Thyroid gland (tissue), 4 donors: Measurements from ENCODE around the gene EML6. TPM values are rescaled to one million over a fixed set of nuclear protein-coding genes. Genes with fewer than 3 reads are reported as not detected.

Source experiments
- DNase-seq, 2 donors: peaks; one replicate each; pipeline ENCODE4 v3.0.0-alpha.2; 2019
- H3K27ac ChIP-seq, 3 donors: fragments of 200-600 bp; sonication (generic); 1 replicate in 2 of 3; 2 replicates in 1 of 3; pipeline ENCODE4 v1.5.1; 2016 to 2019; ENCODE audit warnings: mild to moderate bottlenecking in 1 of 3, moderate library complexity in 1 of 3
- H3K27me3 ChIP-seq: fragments of 200-600 bp; sonication (generic); one replicate; pipeline ENCODE4 v1.5.1; 2019
- H3K36me3 ChIP-seq, 2 donors: fragments of 200-600 bp; sonication (generic); one replicate each; pipeline ENCODE4 v1.5.1; 2016 to 2019
- H3K4me1 ChIP-seq, 2 donors: fragments of 200-600 bp; sonication (generic); one replicate each; pipeline ENCODE4 v1.5.1; 2017 to 2019
- H3K4me3 ChIP-seq, 3 donors: fragments of 200-600 bp; sonication (generic); replicated peaks in 1 of 3; 1 replicate in 2 of 3; 2 replicates in 1 of 3; pipeline ENCODE4 v1.5.1; 2016; ENCODE audit warnings: mild to moderate bottlenecking in 1 of 3
- H3K9me3 ChIP-seq: fragments of 200-600 bp; sonication (generic); one replicate; pipeline ENCODE4 v1.5.1; 2017
- CTCF ChIP-seq, 6 experiments: fragments of 200-600 bp in 3 of 6; fragments of 450-650 bp in 3 of 6; sonication (generic) in 3 of 6; IDR thresholded peaks; one replicate each; pipeline ENCODE4 v1.5.1; 2016 to 2019; ENCODE audit warnings: antibody characterized with exemption in 6 of 6, mild to moderate bottlenecking in 2 of 6, inconsistent platforms in 1 of 6, moderate library complexity in 1 of 6
- POLR2A ChIP-seq, 2 donors: fragments of 450-650 bp; IDR thresholded peaks; one replicate each; pipeline ENCODE4 v1.6.1; 2017; ENCODE audit warnings: antibody characterized with exemption in 2 of 2, mild to moderate bottlenecking in 2 of 2, moderate library complexity in 1 of 2
- WGBS, 2 donors: methylation state at CpG; one replicate each; pipeline ENCODE4 v1.1.5; 2017; 5-methylcytosine and 5-hydroxymethylcytosine counted together
- intact Hi-C: fragments of 100-400 bp; cut with DNase I; formaldehyde crosslinking; loops from one replicate; pipeline ENCODE4 v1.15.1; 2023
- total RNA-seq, 4 donors: library from RNA; depleted of rRNA; stranded (reverse); fragments of >200 nt; gene quantifications; one replicate each; pipeline ENCODE4 v1.2.3, GENCODE V29; 2016

EML6 gene
- total RNA-seq, 4 donors from 2014 or later, result 5.6 to 24.8 (median 20.3) TPM

DNA sequence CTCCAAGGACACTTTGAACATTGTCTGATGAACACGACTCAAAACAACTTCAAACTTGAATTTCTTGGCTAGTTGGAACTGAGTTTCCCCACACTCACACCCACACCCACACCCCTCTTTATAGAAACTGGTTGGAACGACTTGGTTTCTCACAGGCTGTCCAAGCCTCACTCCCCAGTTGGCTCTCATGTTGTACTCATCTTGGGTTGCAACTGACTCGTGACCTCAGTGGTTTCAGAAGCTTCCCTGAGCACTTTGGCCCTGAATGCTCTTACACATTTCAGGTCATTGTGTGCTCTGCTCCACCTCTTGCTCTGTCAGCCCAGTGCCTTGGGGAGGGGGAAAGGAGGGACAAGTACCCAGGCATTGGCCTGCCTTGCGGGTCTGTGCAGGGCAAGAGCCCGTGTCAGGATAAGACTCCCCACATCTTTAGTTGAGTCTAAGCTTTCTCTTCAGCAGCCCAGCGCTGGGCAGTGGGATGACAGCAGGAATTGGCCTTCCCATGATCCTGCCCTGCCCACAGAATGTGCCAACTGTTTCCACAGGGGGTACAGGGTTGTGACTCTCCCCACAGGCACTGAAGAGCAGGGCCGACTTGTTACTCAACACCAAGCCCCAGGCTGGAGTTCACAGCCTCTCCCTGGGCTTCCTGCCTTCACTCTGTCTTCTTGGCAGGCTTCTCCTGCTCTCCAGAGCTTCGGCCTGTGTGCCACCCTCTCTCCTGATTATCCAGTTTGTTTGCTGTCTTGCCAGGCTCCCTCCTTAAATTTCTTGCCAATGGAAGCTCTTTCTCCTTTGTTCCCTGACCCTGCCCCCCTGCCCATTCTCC is 222.1 kb downstream of the EML6 start:
- peak; percentile 91 to 94 for DNase-seq
- WGBS, 2 donors, result 27 to 30% methylated on average over 8 of the region's 8 CpGs
- intact Hi-C loops, result no loop called here
- Histone ChIP-seq H3K27ac (peak overlapping the region; percentile 88 to 98 (median 96)), H3K4me3 (no peak overlapping the region), H3K27me3 (no peaks in the 10 kb centered on the region), H3K9me3 (no peaks in the 10 kb centered on the region), H3K4me1 (peaks cover 17 to 29% of the 10 kb centered on the region in 2 donors), H3K36me3 (no peaks in the 10 kb centered on the region)
- TF ChIP-seq POLR2A (IDR thresholded peaks at IDR 0.05) (peak in 1 of 2 donors; percentile 52), CTCF (IDR thresholded peaks at IDR 0.05) (peak in 1 of 6 experiments; percentile 29)

- H3K9me3 ChIP-seq, result no peaks in the 10 kb centered on the region
- DNase-seq, result no peak
- 77 to 82% methylated on average over 9 of the region's 9 CpGs for WGBS, 2 donors
- intact Hi-C loops, result no loop called here
- no peaks in the 10 kb centered on the region for H3K36me3 ChIP-seq
- H3K27ac ChIP-seq, result peak overlapping the region; percentile 88 to 98 (median 96)
- H3K27me3 ChIP-seq, result no peaks in the 10 kb centered on the region
- no peak overlapping the region for H3K4me3 ChIP-seq
- peaks cover 17 to 29% of the 10 kb centered on the region in 2 donors for H3K4me1 ChIP-seq
- TF ChIP-seq POLR2A (IDR thresholded peaks at IDR 0.05) (no peak), CTCF (IDR thresholded peaks at IDR 0.05) (no peak)
These were observed 222.9 kb downstream of the EML6 start for GRCh38 chr2:54946220-54946805.

DNA sequence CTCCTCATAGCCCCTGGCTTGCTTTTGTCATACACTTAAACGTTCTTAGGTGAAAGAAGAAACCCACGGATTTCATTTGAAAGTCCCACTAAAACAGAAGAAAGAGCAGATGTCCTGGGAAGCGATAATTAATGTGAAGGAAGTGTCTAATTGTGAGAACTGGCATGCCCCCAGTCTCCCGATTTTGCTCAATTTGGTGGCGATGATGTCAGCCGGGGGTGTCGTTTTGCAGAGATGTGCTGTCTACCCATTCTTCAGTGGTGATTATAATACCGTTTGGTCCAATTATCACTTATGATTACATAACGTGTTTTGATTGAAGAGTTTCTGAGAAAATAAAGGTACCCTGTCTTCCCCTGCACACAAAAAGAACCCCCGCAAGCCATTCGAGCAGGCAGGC is 223.7 kb downstream of the EML6 start:
- 88 to 91% methylated on average over 11 of the region's 11 CpGs for WGBS, 2 donors
- no peak for TF ChIP-seq POLR2A (IDR thresholded peaks at IDR 0.05)
- TF ChIP-seq CTCF (IDR thresholded peaks at IDR 0.05), result no peak
- intact Hi-C loops, result no loop called here
- Histone ChIP-seq H3K4me3 (no peak overlapping the region), H3K36me3 (no peaks in the 10 kb centered on the region), H3K27me3 (no peaks in the 10 kb centered on the region), H3K27ac (peak overlapping the region in 2 of 3 donors; percentile 88 to 98), H3K4me1 (peaks cover 17 to 29% of the 10 kb centered on the region in 2 donors), H3K9me3 (no peaks in the 10 kb centered on the region)
- DNase-seq, result no peak

GRCh38 chr2:54947646-54948045 is 224.2 kb downstream of the EML6 start:
- no peak for DNase-seq
- 92 to 93% methylated on average over 9 of the region's 9 CpGs for WGBS, 2 donors

More at GRCh38 chr2:54947646-54948045, 224.2 kb downstream of the EML6 start:
- no peak overlapping the region for H3K27ac ChIP-seq
- peaks cover 17 to 29% of the 10 kb centered on the region in 2 donors for H3K4me1 ChIP-seq
- no peaks in the 10 kb centered on the region for H3K9me3 ChIP-seq
- H3K4me3 ChIP-seq, result no peak overlapping the region
- intact Hi-C loops, result no loop called here
- no peak for TF ChIP-seq POLR2A (IDR thresholded peaks at IDR 0.05)
- TF ChIP-seq CTCF (IDR thresholded peaks at IDR 0.05), result no peak
- no peaks in the 10 kb centered on the region for H3K27me3 ChIP-seq
- H3K36me3 ChIP-seq, result no peaks in the 10 kb centered on the region
